Gastroesophageal sphincter (tissue), 3 donors: Measurements from ENCODE around the gene AHRR.
A peak's percentile ranks its signal among the peaks of the same experiment; 100 is the strongest.

Experiments
- CTCF ChIP-seq, 4 experiments: fragments of 200-600 bp in 2 of 4; fragments of 450-650 bp in 2 of 4; sonication (generic) in 1 of 4; IDR thresholded peaks; one replicate each; pipeline ENCODE4 v1.5.1; 2017 to 2019; ENCODE audit warnings: antibody characterized with exemption in 4 of 4, mild to moderate bottlenecking in 2 of 4, moderate library complexity in 2 of 4
- EP300 ChIP-seq: sonication (generic); formaldehyde crosslinking; IDR thresholded peaks from one replicate; pipeline ENCODE4 v1.6.1; 2017; ENCODE audit warnings: antibody characterized with exemption, mild to moderate bottlenecking
- POLR2A ChIP-seq, 2 donors: fragments of 450-650 bp; IDR thresholded peaks; one replicate each; pipeline ENCODE4 v1.6.1; 2017; ENCODE audit warnings: antibody characterized with exemption in 2 of 2, mild to moderate bottlenecking in 2 of 2, moderate library complexity in 1 of 2
- POLR2AphosphoS5 ChIP-seq: sonication (generic); formaldehyde crosslinking; IDR thresholded peaks from one replicate; pipeline ENCODE4 v1.6.1; 2017; ENCODE audit warnings: antibody characterized with exemption

DNA sequence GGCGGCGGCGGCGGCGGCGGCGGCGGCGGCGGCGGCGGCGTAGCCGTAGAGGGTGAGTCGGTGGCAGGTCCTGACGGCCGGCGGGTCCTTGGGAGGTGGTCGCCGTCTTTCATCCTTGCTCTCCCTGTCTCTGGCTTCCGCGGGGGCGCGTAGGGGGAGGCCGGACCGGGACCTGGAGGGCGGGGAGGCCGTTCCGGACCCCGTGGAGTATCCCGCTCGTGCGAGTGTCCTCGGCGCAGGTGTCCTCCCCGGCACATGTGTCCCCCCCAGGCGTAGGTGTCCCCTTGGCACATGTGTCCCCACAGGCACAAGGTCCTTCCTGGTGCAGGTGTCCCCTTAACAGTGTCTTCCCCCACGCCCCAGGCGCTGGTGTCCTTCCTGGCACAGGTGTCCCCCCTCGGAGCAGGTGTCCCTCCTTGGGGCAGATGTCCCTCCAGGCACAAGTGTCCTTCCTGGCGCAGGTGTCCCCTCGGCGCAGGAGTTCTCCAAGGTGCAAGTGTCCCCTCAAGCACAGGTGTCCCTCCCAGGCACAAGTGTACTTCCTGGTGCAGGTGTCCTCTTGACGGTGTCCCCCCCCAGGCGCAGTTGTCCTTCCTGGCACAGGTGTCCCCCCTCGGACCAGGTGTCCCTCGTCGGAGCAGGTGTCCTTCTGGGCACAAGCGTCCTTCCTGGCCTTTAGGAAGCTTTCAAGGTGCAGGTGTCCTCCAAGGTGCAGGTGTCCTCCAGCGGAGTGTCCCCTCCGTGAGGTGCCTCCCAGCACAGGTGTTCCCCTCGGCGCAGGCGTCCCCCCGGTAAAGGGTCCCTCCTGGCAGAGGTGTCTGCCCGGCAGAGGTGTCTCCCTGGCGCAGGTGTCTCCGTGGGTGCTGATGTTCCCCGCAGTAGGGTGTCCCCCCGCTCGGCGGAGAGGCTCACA lies 122.0 kb downstream of the AHRR start:
- TF ChIP-seq CTCF (IDR thresholded peaks at IDR 0.05): no peak
- peak in 1 of 2 donors; percentile 38 for TF ChIP-seq POLR2A (IDR thresholded peaks at IDR 0.05)
- TF ChIP-seq EP300: no peak
- no peak for TF ChIP-seq POLR2AphosphoS5
